ENCODE results near the gene KCNJ2. TPM values are rescaled to one million over a fixed set of nuclear protein-coding genes. Genes with fewer than 3 reads are reported as not detected.

KCNJ2 gene
- total and polyA plus RNA-seq, 8 donors = 3.2 to 25.3 (median 5.4) TPM

DNA sequence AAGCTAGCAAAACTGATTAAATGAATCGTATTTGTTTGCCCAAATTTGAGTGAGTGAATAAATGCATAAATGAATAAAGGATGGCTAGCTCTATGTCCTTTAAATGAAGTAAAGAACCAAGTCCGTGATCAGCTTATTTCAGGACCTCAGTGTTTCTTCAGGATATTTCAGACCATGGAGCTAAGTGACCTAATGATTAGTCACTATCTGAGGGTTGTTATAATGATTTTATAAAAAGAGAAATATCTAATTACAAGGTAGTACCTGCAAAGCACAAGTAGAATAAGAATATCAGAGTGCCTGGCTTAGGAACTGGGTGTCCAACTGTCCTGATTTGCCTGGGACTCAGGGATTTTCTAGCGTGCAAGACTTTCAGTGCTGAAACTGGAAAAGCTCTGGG, 12.5 kb downstream of the KCNJ2 start:
- intact Hi-C loops (cut with DNase I) = no loop called here
- TF ChIP-seq CTCF (IDR thresholded peaks at IDR 0.05) = no peak
- Histone ChIP-seq H3K9me3 (no peaks in the 10 kb centered on the region), H3K36me3 (peaks cover 0 to 9% of the 10 kb centered on the region in 2 donors), H3K27ac (no peak overlapping the region), H3K4me1 (peaks cover 0 to 5% of the 10 kb centered on the region in 2 donors), H3K27me3 (no peaks in the 10 kb centered on the region), H3K4me3 (no peak overlapping the region)
- ATAC-seq = no peak
- DNase-seq = no peak

GRCh38 chr17:70183508-70183907, 14.2 kb downstream of the KCNJ2 start:
- no peaks in the 10 kb centered on the region for H3K27me3 ChIP-seq
- H3K4me1 ChIP-seq = no peaks in the 10 kb centered on the region
- H3K36me3 ChIP-seq = no peaks in the 10 kb centered on the region

GRCh38 chr17:70184207-70184606, 14.9 kb downstream of the KCNJ2 start:
- Histone ChIP-seq H3K27me3 (no peaks in the 10 kb centered on the region), H3K4me1 (no peaks in the 10 kb centered on the region), H3K4me3 (no peak overlapping the region), H3K9me3 (no peaks in the 10 kb centered on the region), H3K36me3 (no peaks in the 10 kb centered on the region), H3K27ac (no peak overlapping the region)
- ATAC-seq (no peak), DNase-seq (no peak)
- intact Hi-C loops (cut with DNase I) = no loop called here
- TF ChIP-seq CTCF (IDR thresholded peaks at IDR 0.05) = no peak

More at GRCh38 chr17:70183508-70183907, 14.2 kb downstream of the KCNJ2 start:
- H3K4me3 ChIP-seq = no peak overlapping the region
- no peak for TF ChIP-seq CTCF (IDR thresholded peaks at IDR 0.05)
- DNase-seq = no peak
- no peaks in the 10 kb centered on the region for H3K9me3 ChIP-seq
- no peak for ATAC-seq
- H3K27ac ChIP-seq = no peak overlapping the region
- intact Hi-C loops (cut with DNase I) = no loop called here

GRCh38 chr17:70184770-70185169, 15.4 kb downstream of the KCNJ2 start:
- intact Hi-C loops (cut with DNase I) = no loop called here
- no peak overlapping the region for H3K4me3 ChIP-seq
- no peaks in the 10 kb centered on the region for H3K4me1 ChIP-seq
- DNase-seq = no peak
- H3K9me3 ChIP-seq = no peaks in the 10 kb centered on the region
- no peak for ATAC-seq
- no peak for TF ChIP-seq CTCF (IDR thresholded peaks at IDR 0.05)
- no peaks in the 10 kb centered on the region for H3K36me3 ChIP-seq
- H3K27ac ChIP-seq = no peak overlapping the region
- no peaks in the 10 kb centered on the region for H3K27me3 ChIP-seq

DNA sequence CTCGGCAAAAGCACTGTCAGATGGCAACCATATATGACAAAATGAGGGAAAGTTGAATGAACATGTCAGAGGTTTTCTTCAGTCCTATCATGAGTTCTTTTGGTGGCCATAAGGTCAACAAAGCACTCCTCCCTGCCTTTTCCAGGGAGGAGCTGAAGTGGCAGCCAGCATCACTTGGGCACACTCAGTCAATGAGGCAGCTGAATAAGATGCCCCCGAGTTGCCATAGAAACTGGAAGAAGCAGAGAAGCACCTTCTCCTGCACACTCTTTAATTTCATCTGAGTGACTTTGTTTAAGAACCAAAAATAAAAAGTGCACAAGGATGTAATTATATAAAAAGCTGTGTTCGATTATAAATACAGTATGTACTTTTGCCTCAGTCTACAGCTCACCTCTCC, 16.0 kb downstream of the KCNJ2 start:
- H3K27me3 ChIP-seq = no peaks in the 10 kb centered on the region
- H3K4me3 ChIP-seq = no peak overlapping the region
- no peaks in the 10 kb centered on the region for H3K36me3 ChIP-seq
- intact Hi-C loops (cut with DNase I) = no loop called here
- TF ChIP-seq CTCF (IDR thresholded peaks at IDR 0.05) = no peak
- H3K9me3 ChIP-seq = no peaks in the 10 kb centered on the region
- ATAC-seq = no peak
- no peak for DNase-seq
- no peak overlapping the region for H3K27ac ChIP-seq
- no peaks in the 10 kb centered on the region for H3K4me1 ChIP-seq

Measured in left lung (tissue), 10 donors.